ENCODE results near the gene SLC25A27. TPM values are rescaled to one million over a fixed set of nuclear protein-coding genes. Genes with fewer than 3 reads are reported as not detected.

The SLC25A27 gene
- total RNA-seq, 1 donor = 10.5 TPM

DNA sequence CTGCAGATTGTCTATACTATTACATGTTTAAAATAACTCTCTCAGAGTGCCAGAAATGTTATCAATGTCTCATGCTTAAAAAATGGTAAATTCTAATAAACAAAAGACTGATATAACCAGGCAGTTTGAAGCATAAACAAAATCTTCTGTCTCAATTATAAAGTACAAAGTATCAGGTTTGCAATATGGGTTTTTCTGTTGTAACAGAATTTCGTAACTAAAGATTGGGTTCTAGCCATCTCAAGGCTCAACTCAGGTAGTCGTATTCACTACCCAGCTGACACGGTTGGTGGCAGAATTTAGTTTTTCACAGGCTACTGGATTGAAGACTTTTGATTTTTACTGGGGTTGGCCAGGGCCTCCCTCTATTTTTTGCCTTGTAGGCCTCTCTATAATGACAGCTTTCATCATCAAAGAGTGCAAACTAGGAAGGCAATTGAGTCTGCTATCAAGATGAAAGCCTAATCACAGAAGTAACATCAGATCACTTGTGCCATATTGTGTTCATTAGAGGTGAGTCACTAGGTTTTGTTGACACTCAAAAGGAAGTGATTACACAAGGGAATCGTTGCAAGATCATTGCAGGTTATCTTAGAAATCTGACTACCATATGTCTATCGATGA is 3.8 kb upstream of the SLC25A27 start:
- Histone ChIP-seq H3K4me2 (ENCODE audit: insufficient read depth, low read length) (no peak overlapping the region), H3K4me1 (ENCODE audit: insufficient read depth, low read length) (peaks cover 6% of the 10 kb centered on the region), H3K36me3 (ENCODE audit: insufficient read depth, low read length) (no peaks in the 10 kb centered on the region), H3K27me3 (ENCODE audit: insufficient read depth, low read length) (no peaks in the 10 kb centered on the region), H2AFZ (ENCODE audit: low read length) (no peak overlapping the region), H3K27ac (ENCODE audit: low read depth, low read length) (no peak overlapping the region), H3K79me2 (ENCODE audit: insufficient read depth, low read length) (no peaks in the 10 kb centered on the region), H4K20me1 (ENCODE audit: insufficient read depth, low read length) (no peaks in the 10 kb centered on the region), H3K9me3 (ENCODE audit: low read depth, low read length) (no peaks in the 10 kb centered on the region), H3K4me3 (ENCODE audit: insufficient read depth, low read length) (no peak overlapping the region)
- no peak for DNase-seq (ENCODE audit: insufficient read length, low spot score, missing footprints)
- TF ChIP-seq, protein P1, sequence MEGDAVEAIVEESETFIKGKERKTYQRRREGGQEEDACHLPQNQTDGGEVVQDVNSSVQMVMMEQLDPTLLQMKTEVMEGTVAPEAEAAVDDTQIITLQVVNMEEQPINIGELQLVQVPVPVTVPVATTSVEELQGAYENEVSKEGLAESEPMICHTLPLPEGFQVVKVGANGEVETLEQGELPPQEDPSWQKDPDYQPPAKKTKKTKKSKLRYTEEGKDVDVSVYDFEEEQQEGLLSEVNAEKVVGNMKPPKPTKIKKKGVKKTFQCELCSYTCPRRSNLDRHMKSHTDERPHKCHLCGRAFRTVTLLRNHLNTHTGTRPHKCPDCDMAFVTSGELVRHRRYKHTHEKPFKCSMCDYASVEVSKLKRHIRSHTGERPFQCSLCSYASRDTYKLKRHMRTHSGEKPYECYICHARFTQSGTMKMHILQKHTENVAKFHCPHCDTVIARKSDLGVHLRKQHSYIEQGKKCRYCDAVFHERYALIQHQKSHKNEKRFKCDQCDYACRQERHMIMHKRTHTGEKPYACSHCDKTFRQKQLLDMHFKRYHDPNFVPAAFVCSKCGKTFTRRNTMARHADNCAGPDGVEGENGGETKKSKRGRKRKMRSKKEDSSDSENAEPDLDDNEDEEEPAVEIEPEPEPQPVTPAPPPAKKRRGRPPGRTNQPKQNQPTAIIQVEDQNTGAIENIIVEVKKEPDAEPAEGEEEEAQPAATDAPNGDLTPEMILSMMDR (IDR thresholded peaks at IDR 0.05; ENCODE audit: extremely low read depth, low read depth, low read length) = no peak

DNA sequence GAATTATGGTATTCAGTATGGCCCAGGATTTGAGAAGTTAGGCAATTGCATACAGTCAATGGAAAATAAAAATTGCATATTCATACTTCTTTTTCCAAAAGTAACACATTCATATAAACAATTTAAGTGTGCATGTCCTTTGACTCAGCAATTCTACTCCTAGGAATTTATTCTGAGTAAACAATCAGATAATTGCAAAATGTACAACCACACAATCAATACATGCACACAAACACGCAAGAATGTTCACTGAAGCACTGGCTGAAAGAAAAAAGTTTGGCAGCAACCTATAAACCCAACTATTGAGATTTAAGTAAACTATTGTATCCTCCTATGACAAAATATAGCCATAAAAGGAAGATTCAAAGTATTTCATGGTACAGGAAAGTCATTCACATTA is 1.8 kb upstream of the SLC25A27 start:
- Histone ChIP-seq H3K27me3 (ENCODE audit: insufficient read depth, low read length) (no peaks in the 10 kb centered on the region), H2AFZ (ENCODE audit: low read length) (no peak overlapping the region), H3K4me1 (ENCODE audit: insufficient read depth, low read length) (peaks cover 6% of the 10 kb centered on the region), H3K9me3 (ENCODE audit: low read depth, low read length) (no peaks in the 10 kb centered on the region), H3K27ac (ENCODE audit: low read depth, low read length) (no peak overlapping the region), H3K79me2 (ENCODE audit: insufficient read depth, low read length) (no peaks in the 10 kb centered on the region), H3K4me3 (ENCODE audit: insufficient read depth, low read length) (no peak overlapping the region), H4K20me1 (ENCODE audit: insufficient read depth, low read length) (no peaks in the 10 kb centered on the region), H3K4me2 (ENCODE audit: insufficient read depth, low read length) (no peak overlapping the region), H3K36me3 (ENCODE audit: insufficient read depth, low read length) (no peaks in the 10 kb centered on the region)
- DNase-seq (ENCODE audit: insufficient read length, low spot score, missing footprints) = no peak
- TF ChIP-seq, protein P1 (IDR thresholded peaks at IDR 0.05; ENCODE audit: extremely low read depth, low read depth, low read length) = no peak

DNA sequence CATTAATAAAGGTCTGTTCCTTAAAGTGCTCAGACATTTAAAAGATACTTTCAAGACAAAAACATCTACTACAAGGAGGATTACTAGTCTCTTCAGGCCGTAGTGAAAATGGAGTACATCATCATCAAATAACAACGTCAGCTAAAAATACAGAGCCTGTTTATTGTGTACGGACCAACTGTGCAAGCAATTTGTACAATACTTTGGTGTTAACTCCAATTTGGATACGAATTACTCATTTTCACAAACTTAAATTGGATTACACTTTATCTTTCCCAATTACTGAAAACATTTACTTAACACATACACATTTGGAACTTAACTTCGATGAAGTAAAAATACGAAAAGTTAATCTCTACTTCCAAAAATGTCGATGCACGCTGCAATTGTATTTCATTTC is 959 bp upstream of the SLC25A27 start:
- Histone ChIP-seq H3K4me1 (ENCODE audit: insufficient read depth, low read length) (peaks cover 6% of the 10 kb centered on the region), H3K36me3 (ENCODE audit: insufficient read depth, low read length) (no peaks in the 10 kb centered on the region), H2AFZ (ENCODE audit: low read length) (no peak overlapping the region), H3K79me2 (ENCODE audit: insufficient read depth, low read length) (no peaks in the 10 kb centered on the region), H3K9me3 (ENCODE audit: low read depth, low read length) (no peaks in the 10 kb centered on the region), H3K27ac (ENCODE audit: low read depth, low read length) (no peak overlapping the region), H4K20me1 (ENCODE audit: insufficient read depth, low read length) (no peaks in the 10 kb centered on the region), H3K27me3 (ENCODE audit: insufficient read depth, low read length) (no peaks in the 10 kb centered on the region), H3K4me2 (ENCODE audit: insufficient read depth, low read length) (peak overlapping the region; percentile 96), H3K4me3 (ENCODE audit: insufficient read depth, low read length) (peak overlapping the region; percentile 95)
- DNase-seq (ENCODE audit: insufficient read length, low spot score, missing footprints) = no peak
- TF ChIP-seq, protein P1 (IDR thresholded peaks at IDR 0.05; ENCODE audit: extremely low read depth, low read depth, low read length) = no peak

DNA sequence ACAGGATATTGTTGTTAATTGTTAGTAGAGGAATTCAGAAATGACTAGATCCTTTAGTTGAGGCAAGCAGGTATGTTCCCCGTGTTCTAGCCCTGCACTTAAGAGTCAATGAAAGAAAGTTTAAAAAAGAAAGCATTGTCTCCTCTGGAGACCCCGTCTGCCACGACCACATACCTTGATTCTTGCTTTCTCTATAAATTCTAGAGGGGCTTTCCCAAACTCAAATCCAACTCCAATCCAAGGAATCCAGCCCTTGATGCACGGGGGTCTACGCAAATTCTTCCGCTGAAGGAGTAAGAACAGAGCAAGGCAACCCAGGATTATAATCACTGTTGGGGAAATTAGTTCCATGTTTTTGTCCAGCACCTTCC is 558 bp upstream of the SLC25A27 start:
- H3K27me3 ChIP-seq (ENCODE audit: insufficient read depth, low read length) = no peaks in the 10 kb centered on the region

More for the DNA sequence above, 558 bp upstream of the SLC25A27 start:
- DNase-seq (ENCODE audit: insufficient read length, low spot score, missing footprints) = no peak
- no peaks in the 10 kb centered on the region for H4K20me1 ChIP-seq (ENCODE audit: insufficient read depth, low read length)
- TF ChIP-seq, protein P1 (IDR thresholded peaks at IDR 0.05; ENCODE audit: extremely low read depth, low read depth, low read length) = no peak
- peak overlapping the region; percentile 96 for H3K4me2 ChIP-seq (ENCODE audit: insufficient read depth, low read length)
- no peaks in the 10 kb centered on the region for H3K79me2 ChIP-seq (ENCODE audit: insufficient read depth, low read length)
- H3K4me1 ChIP-seq (ENCODE audit: insufficient read depth, low read length) = peaks cover 6% of the 10 kb centered on the region
- H3K4me3 ChIP-seq (ENCODE audit: insufficient read depth, low read length) = peak overlapping the region; percentile 95
- H2AFZ ChIP-seq (ENCODE audit: low read length) = peak overlapping the region; percentile 98
- no peak overlapping the region for H3K27ac ChIP-seq (ENCODE audit: low read depth, low read length)
- H3K36me3 ChIP-seq (ENCODE audit: insufficient read depth, low read length) = no peaks in the 10 kb centered on the region
- H3K9me3 ChIP-seq (ENCODE audit: low read depth, low read length) = no peaks in the 10 kb centered on the region

Measured in osteoblast (primary cell).